Upper lobe of right lung (tissue), 1 donor: ENCODE results near the gene LRRC63. TPM values are rescaled to one million over a fixed set of nuclear protein-coding genes. Genes with fewer than 3 reads are reported as not detected.

ENCODE experiments used
- ATAC-seq: fragments of 200-7000 bp; cut with Tn5 transposase; one replicate; pipeline ENCODE4 v1.9.1; 2020; ENCODE audit warnings: mild to moderate bottlenecking, moderate library complexity
- DNase-seq: peaks from one replicate; pipeline ENCODE4 v3.0.0-alpha.2; 2020
- H3K27ac ChIP-seq: fragments of 200-600 bp; one replicate; pipeline ENCODE4 v1.8.0; 2022
- H3K27me3 ChIP-seq: fragments of 200-600 bp; one replicate; pipeline ENCODE4 v1.8.0; 2022; ENCODE audit warnings: mild to moderate bottlenecking
- H3K36me3 ChIP-seq: fragments of 200-600 bp; one replicate; pipeline ENCODE4 v1.8.0; 2022
- H3K4me1 ChIP-seq: fragments of 200-600 bp; one replicate; pipeline ENCODE4 v1.8.0; 2022
- H3K4me3 ChIP-seq: fragments of 200-600 bp; one replicate; pipeline ENCODE4 v1.8.0; 2022; ENCODE audit warnings: mild to moderate bottlenecking
- H3K9me3 ChIP-seq: fragments of 200-600 bp; one replicate; pipeline ENCODE4 v1.8.0; 2022
- intact Hi-C: fragments of 100-400 bp; cut with DNase I; formaldehyde crosslinking; loops from one replicate; pipeline ENCODE4 v1.11.0; 2022
- total RNA-seq: library from RNA; stranded (reverse); fragmentation: NEBNext Ultra II Directional; extraction: Animal tissue kit (Norgen Biotek cat#: 25700); gene quantifications from one replicate; pipeline ENCODE4 v1.2.1, GENCODE V29; 2021
- TF ChIP-seq, protein P1 (sequence below): fragments of 200-600 bp; IDR thresholded peaks from one replicate; pipeline ENCODE4 v1.8.0; 2022; ENCODE audit warnings: antibody characterized with exemption
- donor health status: DM: no; HTN: yes; CAD: no; lungs with severe emphysema.

Gene LRRC63
- total RNA-seq, 1 donor from 2014 or later: 0.29 TPM

DNA sequence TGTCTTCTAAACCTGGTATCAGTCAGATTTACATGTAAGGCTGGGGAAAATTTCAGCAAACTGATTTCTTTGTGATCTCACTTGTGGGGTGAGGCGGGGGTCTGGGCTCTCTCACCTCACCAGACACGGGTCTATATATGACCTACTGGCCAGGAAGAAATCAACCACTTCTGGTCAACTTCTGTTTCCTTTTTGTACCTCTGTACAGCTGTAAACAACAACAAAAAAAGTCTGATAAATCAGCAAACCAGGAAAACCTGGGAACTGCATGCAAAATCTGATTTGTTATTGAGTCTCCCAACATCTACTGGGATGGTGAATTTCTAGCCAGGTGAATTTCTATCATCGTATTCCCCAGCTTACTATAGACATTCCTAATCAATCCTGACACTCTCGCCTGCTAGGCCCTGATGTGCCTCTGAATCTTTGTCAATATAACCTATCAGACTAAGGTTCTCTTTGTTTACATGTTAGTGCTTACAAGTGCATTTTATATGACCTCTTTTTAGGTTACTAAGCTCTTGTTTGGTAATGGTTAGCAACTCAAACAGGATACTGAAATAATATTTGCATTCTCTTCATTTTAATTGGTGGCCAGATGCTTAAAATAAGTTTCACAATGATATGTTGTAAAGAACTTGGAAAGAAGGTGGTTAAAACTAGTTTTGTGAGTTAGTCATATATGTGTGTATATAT, 77.7 kb downstream of the LRRC63 start:
- Histone ChIP-seq H3K9me3 (no peaks in the 10 kb centered on the region), H3K27me3 (no peaks in the 10 kb centered on the region), H3K27ac (no peak overlapping the region), H3K4me1 (no peaks in the 10 kb centered on the region), H3K4me3 (no peak overlapping the region), H3K36me3 (no peaks in the 10 kb centered on the region)
- DNase-seq (no peak), ATAC-seq (no peak)
- TF ChIP-seq, protein P1, sequence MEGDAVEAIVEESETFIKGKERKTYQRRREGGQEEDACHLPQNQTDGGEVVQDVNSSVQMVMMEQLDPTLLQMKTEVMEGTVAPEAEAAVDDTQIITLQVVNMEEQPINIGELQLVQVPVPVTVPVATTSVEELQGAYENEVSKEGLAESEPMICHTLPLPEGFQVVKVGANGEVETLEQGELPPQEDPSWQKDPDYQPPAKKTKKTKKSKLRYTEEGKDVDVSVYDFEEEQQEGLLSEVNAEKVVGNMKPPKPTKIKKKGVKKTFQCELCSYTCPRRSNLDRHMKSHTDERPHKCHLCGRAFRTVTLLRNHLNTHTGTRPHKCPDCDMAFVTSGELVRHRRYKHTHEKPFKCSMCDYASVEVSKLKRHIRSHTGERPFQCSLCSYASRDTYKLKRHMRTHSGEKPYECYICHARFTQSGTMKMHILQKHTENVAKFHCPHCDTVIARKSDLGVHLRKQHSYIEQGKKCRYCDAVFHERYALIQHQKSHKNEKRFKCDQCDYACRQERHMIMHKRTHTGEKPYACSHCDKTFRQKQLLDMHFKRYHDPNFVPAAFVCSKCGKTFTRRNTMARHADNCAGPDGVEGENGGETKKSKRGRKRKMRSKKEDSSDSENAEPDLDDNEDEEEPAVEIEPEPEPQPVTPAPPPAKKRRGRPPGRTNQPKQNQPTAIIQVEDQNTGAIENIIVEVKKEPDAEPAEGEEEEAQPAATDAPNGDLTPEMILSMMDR: no peak
- intact Hi-C loops: no loop called here

GRCh38 chr13:46290434-46290833, 78.7 kb downstream of the LRRC63 start:
- no peak overlapping the region for H3K4me3 ChIP-seq
- peaks cover 8% of the 10 kb centered on the region for H3K4me1 ChIP-seq
- intact Hi-C loops: no loop called here
- ATAC-seq (no peak), DNase-seq (no peak)
- no peaks in the 10 kb centered on the region for H3K27me3 ChIP-seq
- no peaks in the 10 kb centered on the region for H3K36me3 ChIP-seq
- no peak overlapping the region for H3K27ac ChIP-seq
- TF ChIP-seq, protein P1: no peak
- H3K9me3 ChIP-seq: no peaks in the 10 kb centered on the region

DNA sequence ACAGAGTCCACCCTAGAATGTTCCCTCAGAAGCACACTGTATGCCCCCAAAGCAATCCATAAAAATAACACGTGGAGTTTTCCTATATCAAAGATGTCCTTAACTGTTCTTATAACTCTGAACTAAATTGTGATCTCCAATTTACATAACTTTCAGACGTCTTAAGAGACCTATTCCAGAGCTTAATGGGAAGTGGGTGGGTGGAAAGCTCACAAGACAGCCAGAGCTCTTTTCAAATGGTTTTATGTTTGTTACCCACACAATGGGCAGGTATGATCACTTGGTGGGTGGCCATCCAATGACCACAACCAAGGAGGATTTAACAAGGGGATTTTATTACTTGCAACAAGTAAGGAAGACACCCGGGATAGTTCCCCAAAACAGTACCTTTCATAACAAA, 81.7 kb downstream of the LRRC63 start:
- TF ChIP-seq, protein P1: no peak
- Histone ChIP-seq H3K9me3 (no peaks in the 10 kb centered on the region), H3K4me1 (peaks cover 22% of the 10 kb centered on the region), H3K36me3 (no peaks in the 10 kb centered on the region), H3K4me3 (no peak overlapping the region), H3K27ac (no peak overlapping the region), H3K27me3 (no peaks in the 10 kb centered on the region)
- intact Hi-C loops: no loop called here
- DNase-seq (no peak), ATAC-seq (no peak)

- no peak overlapping the region for H3K4me3 ChIP-seq
- no peak for DNase-seq
- no peaks in the 10 kb centered on the region for H3K9me3 ChIP-seq
- peaks cover 23% of the 10 kb centered on the region for H3K4me1 ChIP-seq
- ATAC-seq: peak; percentile 85
- intact Hi-C loops: no loop called here
- peak overlapping the region; percentile 70 for H3K27ac ChIP-seq
- TF ChIP-seq, protein P1: no peak
- H3K36me3 ChIP-seq: no peaks in the 10 kb centered on the region
- no peaks in the 10 kb centered on the region for H3K27me3 ChIP-seq
Measured at GRCh38 chr13:46295491-46296114, 83.9 kb downstream of the LRRC63 start.

DNA sequence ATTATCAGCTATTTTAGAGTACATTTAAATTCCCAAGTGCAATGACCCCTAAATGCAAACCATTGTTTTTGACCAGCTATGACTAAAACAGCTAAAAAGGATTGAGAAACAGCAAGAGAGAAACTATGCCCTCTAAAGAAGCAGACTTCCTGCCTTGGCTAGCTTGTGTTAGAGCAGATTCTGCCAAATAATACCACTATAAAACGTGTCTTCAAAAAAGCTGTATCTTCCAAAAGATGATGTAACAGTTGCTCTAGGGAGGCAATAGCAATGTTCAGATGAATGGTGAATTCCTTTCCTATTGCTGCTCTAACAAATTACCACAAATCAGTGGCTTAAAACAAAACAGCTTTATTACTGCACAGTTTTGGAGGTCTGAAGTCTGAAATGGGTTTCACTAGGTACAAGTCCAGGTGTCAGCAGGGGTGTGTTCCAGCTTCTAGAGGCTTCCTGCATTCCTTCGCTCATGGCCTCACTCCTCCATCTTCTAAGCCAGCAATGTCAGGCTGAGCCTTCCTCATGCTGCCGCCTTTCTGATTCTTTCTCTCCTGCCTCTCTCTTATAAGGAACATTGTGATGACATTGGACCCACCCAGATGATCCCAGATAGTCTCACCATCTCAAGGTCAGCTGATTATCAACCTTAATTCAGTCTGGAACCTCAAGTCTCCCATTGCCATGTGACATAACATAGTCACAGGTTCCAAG, 84.5 kb downstream of the LRRC63 start:
- peak; percentile 64 for ATAC-seq
- H3K36me3 ChIP-seq: no peaks in the 10 kb centered on the region
- H3K4me3 ChIP-seq: no peak overlapping the region
- peak overlapping the region; percentile 70 for H3K27ac ChIP-seq
- intact Hi-C loops: no loop called here
- peaks cover 3% of the 10 kb centered on the region for H3K9me3 ChIP-seq
- peaks cover 23% of the 10 kb centered on the region for H3K4me1 ChIP-seq
- TF ChIP-seq, protein P1: no peak
- no peak for DNase-seq
- no peaks in the 10 kb centered on the region for H3K27me3 ChIP-seq
